OCI-LY3 (cell line): ENCODE results near the gene BACH2.

Experiments
- EZH2phosphoT487 ChIP-seq: fragments of 200-600 bp; shearing (Covaris generic); IDR thresholded peaks from 2 replicates; pipeline ENCODE4 v1.6.1; 2018; ENCODE audit warnings: antibody characterized with exemption, mixed run types, low read depth
- TF ChIP-seq, protein P1 (sequence below): fragments of 200-600, 300-600 bp; sonication (generic); IDR thresholded peaks from 2 replicates; pipeline ENCODE4 v1.5.1; 2014; ENCODE audit warnings: antibody characterized with exemption, low read length, low read depth

DNA sequence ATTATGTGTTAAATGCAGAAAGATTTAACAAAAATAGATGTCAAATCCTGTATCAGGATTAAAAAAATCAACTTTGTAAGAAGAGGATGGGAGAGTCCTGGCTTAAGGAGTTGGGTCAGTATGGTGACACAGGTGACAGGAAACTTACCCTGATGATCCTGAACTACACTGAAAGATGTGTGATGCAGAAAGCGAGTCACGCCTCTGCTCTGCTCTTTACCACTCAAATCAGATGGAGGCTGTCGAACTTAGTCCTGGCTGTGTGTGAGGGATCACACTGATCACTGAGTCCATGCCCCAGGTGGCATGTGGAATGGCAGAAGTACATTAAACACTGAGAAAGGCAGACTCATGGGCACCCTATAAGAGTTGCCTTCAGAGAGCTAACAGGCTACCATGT is 309.5 kb downstream of the BACH2 start:
- TF ChIP-seq, protein P1, sequence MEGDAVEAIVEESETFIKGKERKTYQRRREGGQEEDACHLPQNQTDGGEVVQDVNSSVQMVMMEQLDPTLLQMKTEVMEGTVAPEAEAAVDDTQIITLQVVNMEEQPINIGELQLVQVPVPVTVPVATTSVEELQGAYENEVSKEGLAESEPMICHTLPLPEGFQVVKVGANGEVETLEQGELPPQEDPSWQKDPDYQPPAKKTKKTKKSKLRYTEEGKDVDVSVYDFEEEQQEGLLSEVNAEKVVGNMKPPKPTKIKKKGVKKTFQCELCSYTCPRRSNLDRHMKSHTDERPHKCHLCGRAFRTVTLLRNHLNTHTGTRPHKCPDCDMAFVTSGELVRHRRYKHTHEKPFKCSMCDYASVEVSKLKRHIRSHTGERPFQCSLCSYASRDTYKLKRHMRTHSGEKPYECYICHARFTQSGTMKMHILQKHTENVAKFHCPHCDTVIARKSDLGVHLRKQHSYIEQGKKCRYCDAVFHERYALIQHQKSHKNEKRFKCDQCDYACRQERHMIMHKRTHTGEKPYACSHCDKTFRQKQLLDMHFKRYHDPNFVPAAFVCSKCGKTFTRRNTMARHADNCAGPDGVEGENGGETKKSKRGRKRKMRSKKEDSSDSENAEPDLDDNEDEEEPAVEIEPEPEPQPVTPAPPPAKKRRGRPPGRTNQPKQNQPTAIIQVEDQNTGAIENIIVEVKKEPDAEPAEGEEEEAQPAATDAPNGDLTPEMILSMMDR, result no peak
- TF ChIP-seq EZH2phosphoT487, result no peak
